K562 (cell line): Measurements from ENCODE around the gene SIGLEC1.

Source experiments
- ARHGAP35 ChIP-seq: fragments of 450-650 bp; IDR thresholded peaks from 2 replicates; pipeline ENCODE4 v1.6.1; 2018; ENCODE audit not compliant: partially characterized antibody
- CEBPZ ChIP-seq: fragments of 150-350 bp; IDR thresholded peaks from 2 replicates; pipeline ENCODE4 v1.6.1; 2014; ENCODE audit warnings: low read depth, mild to moderate bottlenecking, low read length, borderline replicate concordance
- CHD1 ChIP-seq: fragments of 200-600 bp; sonication (generic); IDR thresholded peaks from one replicate; pipeline ENCODE4 v1.6.1; 2012; ENCODE audit warnings: mild to moderate bottlenecking, moderate library complexity, low read length, inconsistent platforms
- CTCF ChIP-seq, 3 experiments: IDR thresholded peaks in 2 of 3; conservative IDR thresholded peaks in 1 of 3; 2 replicates each; pipeline ENCODE4 v1.5.1; 2011 to 2012; ENCODE audit warnings: low read length in 3 of 3, mild to moderate bottlenecking in 3 of 3, control low read depth in 2 of 3, improper control_type of control experiment in 1 of 3, inconsistent platforms in 1 of 3, low read depth in 1 of 3, mixed read lengths in 1 of 3, moderate library complexity in 1 of 3; ENCODE audit not compliant: insufficient read depth in 2 of 3
- ELF1 ChIP-seq: fragments of 200-800 bp; sonication (Bioruptor generic); IDR thresholded peaks from 2 replicates; pipeline ENCODE4 v1.6.1; 2016; ENCODE audit warnings: missing genetic modification characterization, missing compliant biosample characterization
- FOXM1 ChIP-seq, 2 experiments: fragments of 450-650 bp in 1 of 2; sonication (generic) in 1 of 2; formaldehyde crosslinking in 1 of 2; IDR thresholded peaks; 2 replicates each; pipeline versions ENCODE4 v1.6.1 to v1.9.0; 2017 to 2022; ENCODE audit warnings: low read depth in 2 of 2, mild to moderate bottlenecking in 2 of 2, missing genetic modification reagents in 1 of 2, moderate library complexity in 1 of 2
- TEAD4 ChIP-seq, 2 experiments: sonication (generic) in 1 of 2; formaldehyde crosslinking in 1 of 2; IDR thresholded peaks; 2 replicates each; pipeline versions ENCODE4 v1.6.1 to v1.8.0; 2012 to 2022; ENCODE audit warnings: borderline replicate concordance in 1 of 2, inconsistent platforms in 1 of 2, low read length in 1 of 2, mild to moderate bottlenecking in 1 of 2, missing genetic modification reagents in 1 of 2
- TFAP4 ChIP-seq: sonication (generic); formaldehyde crosslinking; IDR thresholded peaks from 2 replicates; pipeline ENCODE4 v1.8.0; 2022; ENCODE audit warnings: missing genetic modification reagents, mild to moderate bottlenecking, moderate library complexity, borderline replicate concordance

- TF ChIP-seq ARHGAP35 (no peak), ELF1 (tag) (no peak), TEAD4 (IDR thresholded peaks at IDR 0.05; ENCODE audit: low read length) (no peak), TEAD4 (CRISPR knock-in tag; IDR thresholded peaks at IDR 0.05; ENCODE audit: borderline replicate concordance) (no peak), CTCF (IDR thresholded peaks at IDR 0.05 in 2 of 3, conservative IDR thresholded peaks at IDR 0.05 in 1 of 3; ENCODE audit: insufficient read depth in 2 of 3, low read depth in 1 of 3, low read length in 3 of 3) (no peak), TFAP4 (CRISPR knock-in tag) (no peak), CEBPZ (no peak), CHD1 (no peak), FOXM1 (IDR thresholded peaks at IDR 0.05; ENCODE audit: low read depth) (no peak), FOXM1 (CRISPR knock-in tag; IDR thresholded peaks at IDR 0.05; ENCODE audit: low read depth) (no peak)
Observed at GRCh38 chr20:3760655-3761348, 48.4 kb upstream of the SIGLEC1 start.
